HG03460 (cell line): Measurements from ENCODE around the gene CCDC57.

Source experiments
- ATAC-seq: cut with Tn5 transposase; IDR thresholded peaks from one replicate; pipeline ENCODE4 v1.9.1; 2021; ENCODE audit not compliant: unreplicated experiment

Gene CCDC57

DNA sequence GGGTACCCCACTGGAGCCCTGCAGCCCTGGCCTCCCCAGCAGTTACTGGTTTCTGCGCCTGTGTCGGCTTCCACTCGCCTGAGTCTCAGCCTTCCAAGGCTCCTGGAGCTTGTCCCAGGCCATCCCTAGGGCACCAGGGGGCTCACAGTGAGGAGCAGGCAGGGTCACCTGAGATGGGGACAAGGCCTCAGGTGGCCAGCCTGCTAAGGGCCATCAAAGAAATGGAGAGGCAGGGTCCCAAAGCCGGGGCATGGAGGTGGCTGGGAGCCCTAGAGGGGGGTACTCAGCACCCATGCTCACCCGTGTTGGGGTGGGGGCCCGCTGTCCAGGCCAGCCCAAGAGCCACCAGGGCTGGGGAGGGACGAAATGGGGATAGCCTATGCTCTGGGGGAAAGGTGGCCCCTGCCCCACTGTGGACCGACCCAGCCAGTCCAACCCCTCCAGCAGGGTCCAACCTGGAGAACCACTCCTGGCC, 115.9 kb downstream of the CCDC57 start:
- ATAC-seq: no peak

GRCh38 chr17:82095777-82096708, 116.6 kb downstream of the CCDC57 start:
- no peak for ATAC-seq

DNA sequence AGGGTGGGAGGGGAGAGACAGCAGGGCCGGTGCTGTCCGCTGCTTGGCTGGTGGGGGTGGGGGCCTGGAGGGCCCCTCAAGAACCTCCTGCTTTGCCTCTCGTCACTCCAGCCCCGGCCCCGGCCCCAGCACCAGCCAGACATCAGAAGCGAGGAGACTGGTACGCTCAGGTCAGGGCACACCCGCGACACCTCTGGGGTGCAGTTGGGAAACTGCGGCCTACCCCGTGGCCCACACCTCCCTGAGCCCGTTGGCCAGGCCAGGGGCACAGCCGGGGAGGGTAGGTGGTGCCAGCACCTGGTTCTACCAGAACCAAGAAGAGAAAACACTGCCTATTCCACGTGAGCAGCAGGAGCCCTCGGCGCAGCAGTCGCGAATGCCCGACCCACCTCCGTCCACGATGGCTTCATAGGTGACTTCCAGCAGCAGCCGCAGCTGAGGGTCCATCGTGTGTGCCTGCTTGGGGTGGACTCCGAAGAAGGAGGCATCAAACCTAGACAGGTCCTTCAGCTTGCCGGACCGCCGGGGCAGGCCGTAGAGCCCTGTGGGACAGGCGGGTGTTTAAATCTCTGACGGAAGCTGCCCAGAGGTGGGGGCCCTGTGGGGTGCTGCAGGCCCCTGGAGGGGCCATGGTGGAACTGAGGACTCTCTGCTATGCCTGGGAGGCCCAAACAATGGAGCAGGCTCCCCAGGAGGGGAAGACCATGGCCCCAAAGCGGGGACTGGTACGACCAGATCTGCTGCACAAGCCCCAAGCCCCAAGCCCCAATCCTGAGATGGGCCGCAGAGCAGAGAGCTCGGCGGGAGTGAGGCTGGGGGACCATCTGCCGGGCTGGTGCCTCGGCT, 117.5 kb downstream of the CCDC57 start:
- no peak for ATAC-seq

DNA sequence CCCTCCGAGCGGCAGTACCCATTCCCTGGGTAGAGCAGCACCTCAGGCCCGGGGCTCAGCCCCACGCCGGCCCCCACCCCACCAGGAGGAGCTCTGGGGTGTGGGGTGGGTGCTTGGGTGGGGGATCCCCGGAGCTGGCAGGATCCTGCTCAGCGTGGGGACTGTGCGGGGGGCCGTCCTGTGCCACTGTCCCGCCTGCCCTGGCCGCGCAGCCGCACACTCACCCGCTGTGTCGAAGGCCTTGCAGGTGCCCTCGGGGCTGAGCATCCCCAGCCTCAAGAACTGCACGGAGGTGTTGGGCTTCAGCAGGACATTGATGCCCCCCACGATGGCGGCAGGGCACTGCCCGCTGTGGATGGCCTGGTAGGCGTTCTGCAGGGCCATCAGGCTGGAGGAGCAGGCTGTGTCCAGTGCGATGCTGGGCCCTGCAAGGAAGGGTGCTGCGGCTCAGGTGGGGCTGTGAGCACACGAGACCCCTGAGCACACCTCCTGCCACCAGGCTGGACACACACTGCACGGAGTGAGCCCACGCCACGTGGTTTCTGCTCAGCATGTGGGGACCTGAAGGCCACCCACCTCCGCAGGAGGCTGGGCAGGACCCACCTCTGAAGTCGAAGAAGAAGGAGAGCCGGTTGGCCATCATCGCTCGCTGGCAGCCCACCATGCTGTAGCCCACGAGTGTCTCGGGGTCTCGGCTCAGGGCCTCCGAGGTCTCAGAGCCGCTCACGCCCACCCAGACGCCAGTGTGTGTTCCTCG, 119.5 kb downstream of the CCDC57 start:
- ATAC-seq: no peak

DNA sequence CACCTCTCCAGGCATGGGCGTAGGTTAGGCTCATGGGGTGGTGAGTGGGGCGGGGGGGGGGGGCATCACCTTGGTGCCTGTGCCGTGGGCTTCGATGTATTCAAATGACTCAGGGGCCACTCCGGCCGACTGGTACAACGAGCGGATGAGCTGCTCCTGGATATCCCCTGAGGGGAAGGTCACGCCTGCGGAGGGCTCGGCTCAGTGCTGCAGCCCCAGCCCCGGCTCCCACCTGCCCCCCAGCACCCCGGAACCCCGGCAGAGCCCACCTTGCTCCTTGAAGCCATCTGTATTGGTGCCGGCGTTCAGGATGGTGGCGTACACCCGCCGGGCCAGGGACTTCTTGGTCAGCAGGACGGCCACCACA, 120.0 kb downstream of the CCDC57 start:
- no peak for ATAC-seq

GRCh38 chr17:82092094-82092586, 120.5 kb downstream of the CCDC57 start:
- ATAC-seq: no peak

DNA sequence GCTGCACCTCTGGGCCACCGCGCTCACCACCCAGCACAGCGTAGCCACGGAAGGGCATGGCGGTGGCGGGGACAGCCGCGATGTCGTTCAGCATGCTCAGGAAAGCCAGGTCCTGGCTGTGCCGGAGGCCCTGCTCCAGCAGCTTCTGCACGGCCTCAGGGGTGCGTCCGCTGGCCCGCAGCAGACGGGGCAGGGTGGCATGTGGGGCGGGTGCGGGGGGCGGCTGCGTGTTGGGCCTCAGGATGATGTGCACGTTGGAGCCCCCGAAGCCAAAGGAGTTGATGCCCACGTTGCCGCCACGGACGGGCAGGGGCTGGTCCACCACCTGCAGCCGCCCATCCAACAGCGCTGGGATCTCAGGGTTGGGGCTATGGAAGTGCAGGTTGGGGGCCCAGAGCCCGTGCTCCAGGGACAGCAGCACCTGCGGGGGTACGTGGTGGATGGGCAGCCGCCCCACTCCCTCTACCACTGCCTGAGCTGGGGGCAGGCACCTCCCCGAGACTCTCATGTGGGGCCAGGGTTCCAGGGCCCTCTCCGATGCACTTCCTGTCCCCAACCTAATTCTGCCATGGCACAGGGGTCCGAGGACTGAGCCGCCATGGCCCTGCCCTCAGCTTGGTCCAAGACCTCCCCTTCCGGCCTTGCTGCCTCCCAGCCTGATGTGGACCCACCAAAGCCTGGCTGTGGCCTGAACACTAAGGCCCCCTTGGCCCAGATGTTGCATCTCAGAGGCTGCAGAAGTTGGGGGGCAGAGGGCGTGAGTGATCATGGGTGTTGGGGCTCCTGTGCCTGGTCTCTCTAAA, 121.2 kb downstream of the CCDC57 start:
- ATAC-seq: no peak

DNA sequence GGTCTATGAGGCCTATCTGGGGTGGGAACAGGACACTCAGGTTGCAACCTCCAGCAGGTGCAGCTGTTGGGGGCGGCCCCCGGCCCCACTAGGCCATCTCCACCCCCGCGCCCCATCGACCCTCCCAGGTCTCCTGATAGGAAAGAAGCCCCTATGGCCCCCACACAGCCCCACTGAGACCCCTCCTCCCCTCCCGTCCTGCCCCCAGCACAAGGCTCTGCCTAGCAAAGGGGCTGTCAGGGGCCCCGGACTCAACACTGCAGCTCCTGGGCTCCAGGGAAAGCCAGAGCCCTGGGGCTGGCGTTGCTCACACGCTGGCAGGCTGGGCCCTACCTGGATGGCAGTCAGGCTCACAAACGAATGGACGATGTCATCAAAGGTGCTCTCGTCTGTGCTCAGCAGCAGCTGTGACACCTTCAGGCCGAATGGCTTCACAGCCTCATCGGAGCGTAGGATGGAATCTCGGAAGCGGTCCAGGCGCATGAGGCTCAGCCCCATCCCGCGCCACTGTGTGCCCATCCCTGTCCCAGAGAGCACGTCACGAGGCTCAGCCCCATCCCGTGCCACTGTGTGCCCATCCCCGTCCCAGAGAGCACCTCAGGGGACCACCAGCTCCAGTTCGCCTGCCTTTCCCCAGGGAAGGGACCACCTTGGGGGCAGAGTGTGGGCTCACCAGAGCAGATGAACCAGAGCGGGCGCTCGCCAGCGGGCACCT, 121.9 kb downstream of the CCDC57 start:
- no peak for ATAC-seq

- ATAC-seq: no peak
These were observed 122.7 kb downstream of the CCDC57 start for GRCh38 chr17:82089723-82090548.

GRCh38 chr17:82088838-82089722, 123.6 kb downstream of the CCDC57 start:
- no peak for ATAC-seq

- ATAC-seq: no peak
These were observed 124.4 kb downstream of the CCDC57 start for GRCh38 chr17:82087961-82088837.

DNA sequence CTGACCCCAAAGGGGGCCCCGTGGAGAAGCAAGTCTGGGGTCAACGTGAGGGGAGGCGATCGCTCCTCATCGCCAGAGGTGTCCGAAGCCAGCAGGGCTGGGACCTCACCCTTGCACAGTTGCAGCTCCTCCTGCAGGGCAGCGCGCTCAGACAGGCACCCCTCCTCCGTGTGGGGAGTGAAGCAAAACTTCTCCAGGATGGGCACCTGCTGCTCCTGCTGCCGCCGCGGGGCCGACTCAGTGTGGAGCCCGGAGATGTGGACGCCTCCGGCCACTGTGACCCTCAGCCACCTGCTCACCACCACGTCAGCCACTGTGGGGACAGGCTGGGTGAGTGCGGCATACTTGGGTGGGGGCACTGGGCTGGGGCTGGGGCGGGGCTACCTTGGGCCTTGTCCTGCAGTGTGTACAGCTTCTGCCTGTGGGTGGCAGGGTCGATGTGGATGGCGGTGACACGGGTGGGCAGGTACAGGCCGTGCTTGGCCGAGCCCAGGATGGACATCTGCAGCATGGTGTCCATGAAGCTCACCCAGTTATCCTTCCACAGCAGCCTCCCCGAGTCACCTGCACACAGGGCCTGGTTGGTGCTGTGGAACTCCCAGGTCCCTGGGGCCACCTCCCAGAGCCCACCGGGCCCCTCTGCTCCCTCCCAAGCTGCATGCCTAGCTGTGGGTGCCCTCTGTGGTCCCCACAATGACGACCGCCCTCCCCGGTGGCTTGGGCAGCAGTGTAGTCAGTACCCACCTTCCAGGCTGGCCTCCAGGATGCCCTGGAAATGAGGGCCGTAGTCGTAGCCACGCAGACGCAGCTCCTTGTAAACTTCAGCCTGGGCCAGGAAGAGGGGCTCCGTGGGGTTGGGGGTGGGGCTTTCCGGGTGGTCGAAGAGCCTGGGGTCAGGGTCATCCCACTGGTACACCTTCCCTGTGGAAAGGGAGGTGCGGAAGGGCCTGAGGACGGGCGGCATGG, 125.4 kb downstream of the CCDC57 start:
- ATAC-seq: no peak

DNA sequence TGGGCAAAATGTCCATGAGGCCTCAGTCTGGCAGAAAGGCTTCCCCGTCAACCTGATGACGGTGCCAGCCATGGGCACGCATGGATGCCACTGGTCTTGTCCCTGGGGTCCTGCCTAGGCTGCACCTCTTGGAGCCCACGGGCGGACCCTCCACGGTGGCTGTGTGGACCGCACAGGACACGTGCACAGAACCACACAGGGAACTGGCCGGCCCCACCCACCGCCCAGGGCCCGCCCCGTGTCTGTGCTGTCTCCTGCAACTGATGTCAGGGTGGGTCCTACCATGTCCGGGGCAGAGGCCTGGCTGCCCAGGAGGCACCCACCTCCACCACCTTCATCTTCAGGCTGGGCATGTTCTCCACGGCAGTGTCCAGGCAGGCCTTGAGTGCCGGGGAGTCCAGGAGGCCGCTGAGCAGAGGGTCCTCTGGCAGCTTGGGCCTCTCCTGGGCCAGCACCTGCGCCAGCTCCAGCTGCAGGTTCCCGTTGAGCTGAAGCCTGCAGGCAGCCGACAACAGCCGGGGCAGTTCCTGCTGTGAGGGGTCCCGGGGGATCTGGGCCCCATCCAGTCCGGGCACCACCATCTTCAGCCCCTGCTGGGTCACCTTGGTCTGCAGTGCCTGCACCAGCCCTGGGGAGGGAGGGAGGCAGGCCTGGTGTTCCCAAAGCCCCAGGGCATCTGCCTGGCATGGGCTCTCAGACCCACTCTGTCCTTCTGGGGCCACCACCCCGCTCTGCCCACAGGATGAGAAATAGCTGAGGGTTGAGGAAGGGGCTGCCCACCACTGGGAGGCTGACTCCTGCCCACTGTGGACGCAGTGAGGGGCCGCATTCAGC, 126.5 kb downstream of the CCDC57 start:
- ATAC-seq: no peak

DNA sequence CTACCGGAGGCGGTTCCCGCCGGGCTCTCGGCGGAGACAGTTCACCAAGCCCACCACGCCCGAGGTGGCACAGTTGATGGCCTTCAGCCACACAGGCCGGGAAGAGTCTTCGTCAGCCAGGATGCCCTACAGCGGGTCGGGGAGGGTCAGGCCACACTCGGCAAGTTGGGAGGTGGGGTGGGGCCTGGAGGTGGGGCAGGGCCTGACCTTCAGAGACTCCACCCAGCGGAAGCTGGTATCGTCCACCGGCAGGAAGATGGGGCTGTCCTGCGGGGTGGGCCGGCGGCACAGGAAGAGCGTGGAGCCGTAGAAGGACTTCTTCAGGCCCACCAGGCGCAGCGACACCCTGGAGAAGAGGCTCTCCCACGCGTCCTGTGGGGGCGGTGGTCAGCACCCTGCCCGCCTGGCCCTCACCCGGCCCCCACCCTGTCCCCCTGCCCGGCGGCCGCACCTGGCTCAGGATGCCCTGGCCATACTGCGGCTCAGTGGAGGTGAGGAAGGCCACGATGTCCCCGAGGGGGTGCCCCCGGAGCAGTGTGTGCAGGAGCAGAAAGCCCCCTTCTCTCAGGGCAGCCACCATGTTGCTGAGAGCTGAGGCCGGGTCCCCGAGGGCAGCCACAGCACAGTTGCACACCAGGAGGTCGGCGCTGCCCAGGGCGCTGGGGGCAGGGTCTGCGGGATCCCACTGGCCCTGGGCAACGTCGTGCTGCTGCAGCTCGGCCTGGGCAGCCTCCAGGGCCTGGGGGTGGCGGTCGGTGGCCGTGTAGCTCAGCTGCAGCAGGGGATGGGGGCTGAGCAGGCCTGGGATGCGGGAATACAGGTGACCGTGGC, 127.4 kb downstream of the CCDC57 start:
- no peak for ATAC-seq
